ENCODE data around the gene GPR141.

- TF ChIP-seq POLR2A (IDR thresholded peaks at IDR 0.05) (no peak), POLR2AphosphoS5 (IDR thresholded peaks at IDR 0.05) (no peak)
- TF ChIP-seq, protein P1, sequence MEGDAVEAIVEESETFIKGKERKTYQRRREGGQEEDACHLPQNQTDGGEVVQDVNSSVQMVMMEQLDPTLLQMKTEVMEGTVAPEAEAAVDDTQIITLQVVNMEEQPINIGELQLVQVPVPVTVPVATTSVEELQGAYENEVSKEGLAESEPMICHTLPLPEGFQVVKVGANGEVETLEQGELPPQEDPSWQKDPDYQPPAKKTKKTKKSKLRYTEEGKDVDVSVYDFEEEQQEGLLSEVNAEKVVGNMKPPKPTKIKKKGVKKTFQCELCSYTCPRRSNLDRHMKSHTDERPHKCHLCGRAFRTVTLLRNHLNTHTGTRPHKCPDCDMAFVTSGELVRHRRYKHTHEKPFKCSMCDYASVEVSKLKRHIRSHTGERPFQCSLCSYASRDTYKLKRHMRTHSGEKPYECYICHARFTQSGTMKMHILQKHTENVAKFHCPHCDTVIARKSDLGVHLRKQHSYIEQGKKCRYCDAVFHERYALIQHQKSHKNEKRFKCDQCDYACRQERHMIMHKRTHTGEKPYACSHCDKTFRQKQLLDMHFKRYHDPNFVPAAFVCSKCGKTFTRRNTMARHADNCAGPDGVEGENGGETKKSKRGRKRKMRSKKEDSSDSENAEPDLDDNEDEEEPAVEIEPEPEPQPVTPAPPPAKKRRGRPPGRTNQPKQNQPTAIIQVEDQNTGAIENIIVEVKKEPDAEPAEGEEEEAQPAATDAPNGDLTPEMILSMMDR (IDR thresholded peaks at IDR 0.05), result no peak
These were observed 75.0 kb downstream of the GPR141 start for GRCh38 chr7:37758501-37759045.

All from sigmoid colon (tissue), 4 donors.